Vagina (tissue), 2 donors: ENCODE measurements around the gene WWC2.

Experiments used
- CTCF ChIP-seq, 3 experiments: fragments of 450-650 bp in 2 of 3; fragments of 200-600 bp in 1 of 3; sonication (generic) in 1 of 3; IDR thresholded peaks; one replicate each; pipeline ENCODE4 v1.5.1; 2017 to 2019; ENCODE audit warnings: antibody characterized with exemption in 3 of 3, mild to moderate bottlenecking in 2 of 3, moderate library complexity in 2 of 3
- POLR2A ChIP-seq, 2 donors: fragments of 450-650 bp; IDR thresholded peaks; one replicate each; pipeline ENCODE4 v1.6.1; 2017; ENCODE audit warnings: antibody characterized with exemption in 2 of 2, mild to moderate bottlenecking in 2 of 2, moderate library complexity in 2 of 2
- POLR2AphosphoS5 ChIP-seq, 2 donors: sonication (generic); formaldehyde crosslinking; IDR thresholded peaks; one replicate each; pipeline ENCODE4 v1.9.0; 2017; ENCODE audit warnings: antibody characterized with exemption in 2 of 2, mild to moderate bottlenecking in 2 of 2, low read depth in 1 of 2; ENCODE audit not compliant: insufficient read depth in 1 of 2

DNA sequence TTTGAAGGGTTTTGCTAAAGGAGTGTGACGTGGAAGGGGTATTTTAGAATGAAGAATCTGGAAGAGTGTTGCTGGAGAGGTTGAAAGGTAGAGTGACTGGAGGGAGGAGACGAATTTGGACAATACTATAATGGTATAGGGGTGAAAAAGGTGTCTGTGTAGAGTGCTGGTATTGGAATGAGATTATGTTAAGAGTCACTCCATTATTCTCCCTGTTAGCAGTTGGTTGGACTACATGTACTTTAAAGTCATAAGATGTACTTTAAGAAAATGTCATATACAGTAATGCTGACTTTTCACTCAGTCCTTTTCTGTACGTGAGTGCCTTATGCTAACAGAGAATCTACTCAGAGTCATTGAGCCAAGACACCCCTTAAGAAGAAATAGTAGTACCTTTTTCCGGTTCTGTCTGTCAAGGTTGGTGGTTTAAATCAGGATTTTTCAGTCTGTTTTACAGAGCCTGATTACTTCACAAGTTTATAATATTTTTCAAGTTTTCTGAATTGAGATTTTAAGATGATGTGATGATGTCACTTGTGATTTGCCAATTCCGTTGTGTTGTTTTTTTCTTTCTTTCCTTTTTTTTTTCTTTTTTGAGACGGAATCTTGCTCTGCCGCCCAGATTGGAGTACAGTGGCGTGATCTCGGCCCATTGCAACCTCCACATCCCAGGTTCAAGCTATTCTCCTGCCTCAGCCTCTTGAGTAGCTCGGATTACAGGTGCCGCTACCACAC lies 56.6 kb downstream of the WWC2 start:
- TF ChIP-seq CTCF (IDR thresholded peaks at IDR 0.05) (no peak), POLR2AphosphoS5 (IDR thresholded peaks at IDR 0.05; ENCODE audit: insufficient read depth in 1 of 2, low read depth in 1 of 2) (no peak), POLR2A (IDR thresholded peaks at IDR 0.05) (no peak)
